H1 (cell line): ENCODE measurements around the gene FOXD2.

ENCODE experiments used
- ATF3 ChIP-seq: IDR thresholded peaks from 2 replicates; pipeline ENCODE4 v1.6.1; 2011; ENCODE audit warnings: low read depth, mild to moderate bottlenecking, low read length; ENCODE audit not compliant: insufficient read depth
- EGR1 ChIP-seq: IDR thresholded peaks from 2 replicates; pipeline ENCODE4 v1.6.1; 2011; ENCODE audit warnings: low read depth, low read length, borderline replicate concordance
- EZH2 ChIP-seq: fragments of 200-600 bp; sonication (generic); IDR thresholded peaks from 2 replicates; pipeline ENCODE4 v1.7.1; 2012; ENCODE audit warnings: low read depth, mild to moderate bottlenecking, moderate library complexity, low read length, inconsistent platforms; ENCODE audit not compliant: severe bottlenecking
- POLR2AphosphoS5 ChIP-seq: IDR thresholded peaks from 2 replicates; pipeline ENCODE4 v1.6.1; 2011; ENCODE audit warnings: low read depth, low read length
- TF ChIP-seq, protein P1 (sequence below), 3 experiments: IDR thresholded peaks; 1 replicate in 2 of 3; 2 replicates in 1 of 3; pipeline versions ENCODE4 v1.5.1 to v1.6.1; 2011; ENCODE audit warnings: low read length in 3 of 3, mild to moderate bottlenecking in 3 of 3, inconsistent platforms in 2 of 3, low read depth in 1 of 3, moderate library complexity in 1 of 3; ENCODE audit not compliant: insufficient read depth in 1 of 3; ENCODE audit errors: control extremely low read depth in 1 of 3

DNA sequence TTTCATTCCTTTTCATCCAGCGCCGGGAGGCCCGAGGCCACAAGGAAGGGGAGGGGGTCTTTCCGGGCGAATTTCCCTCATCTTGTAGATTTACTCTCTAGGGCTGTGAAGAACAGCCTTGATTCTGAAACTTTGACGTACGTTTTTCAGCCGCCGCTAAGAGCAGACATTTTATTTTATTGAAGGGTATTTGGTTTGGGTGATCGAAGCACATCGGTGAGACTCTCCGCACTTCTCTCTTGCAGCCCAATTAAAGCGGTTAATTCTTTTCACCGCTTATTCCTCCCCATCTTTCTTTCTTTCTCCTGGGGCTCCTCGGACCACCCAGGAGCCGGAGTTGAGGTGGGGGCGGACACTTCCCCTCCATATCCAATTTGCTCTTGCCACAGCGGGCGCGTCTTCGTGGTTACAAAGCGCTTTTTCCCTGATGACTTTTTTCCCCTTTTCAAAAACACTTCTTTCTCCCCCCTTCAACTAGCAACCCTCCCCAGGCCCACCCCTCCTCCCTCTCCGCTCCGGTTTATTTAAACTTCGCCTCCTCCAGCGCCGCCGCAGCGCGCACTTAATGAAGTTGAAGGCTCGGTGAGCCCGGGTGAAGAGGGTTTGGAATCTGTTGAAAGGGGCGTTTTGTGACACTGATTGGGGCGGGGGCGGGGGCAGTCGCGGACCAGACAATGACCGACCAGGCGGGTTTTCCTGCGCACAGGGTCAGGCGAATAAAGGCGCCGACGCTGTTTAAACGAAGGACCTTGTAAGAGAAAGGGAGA lies 5.9 kb downstream of the FOXD2 start:
- TF ChIP-seq, protein P1, sequence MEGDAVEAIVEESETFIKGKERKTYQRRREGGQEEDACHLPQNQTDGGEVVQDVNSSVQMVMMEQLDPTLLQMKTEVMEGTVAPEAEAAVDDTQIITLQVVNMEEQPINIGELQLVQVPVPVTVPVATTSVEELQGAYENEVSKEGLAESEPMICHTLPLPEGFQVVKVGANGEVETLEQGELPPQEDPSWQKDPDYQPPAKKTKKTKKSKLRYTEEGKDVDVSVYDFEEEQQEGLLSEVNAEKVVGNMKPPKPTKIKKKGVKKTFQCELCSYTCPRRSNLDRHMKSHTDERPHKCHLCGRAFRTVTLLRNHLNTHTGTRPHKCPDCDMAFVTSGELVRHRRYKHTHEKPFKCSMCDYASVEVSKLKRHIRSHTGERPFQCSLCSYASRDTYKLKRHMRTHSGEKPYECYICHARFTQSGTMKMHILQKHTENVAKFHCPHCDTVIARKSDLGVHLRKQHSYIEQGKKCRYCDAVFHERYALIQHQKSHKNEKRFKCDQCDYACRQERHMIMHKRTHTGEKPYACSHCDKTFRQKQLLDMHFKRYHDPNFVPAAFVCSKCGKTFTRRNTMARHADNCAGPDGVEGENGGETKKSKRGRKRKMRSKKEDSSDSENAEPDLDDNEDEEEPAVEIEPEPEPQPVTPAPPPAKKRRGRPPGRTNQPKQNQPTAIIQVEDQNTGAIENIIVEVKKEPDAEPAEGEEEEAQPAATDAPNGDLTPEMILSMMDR (IDR thresholded peaks at IDR 0.05; ENCODE audit: control extremely low read depth in 1 of 3, insufficient read depth in 1 of 3, low read depth in 1 of 3, low read length in 3 of 3) = no peak
- TF ChIP-seq EZH2 (no peak), POLR2AphosphoS5 (no peak), ATF3 (no peak), EGR1 (no peak)
